ENCODE data around the gene ATP2B2.
"Not testable (repeated sequence)": the region's sequence is repeated elsewhere in the genome, so short reads cannot be mapped to it uniquely, and the experiment has no call there.

The ATP2B2 gene

DNA sequence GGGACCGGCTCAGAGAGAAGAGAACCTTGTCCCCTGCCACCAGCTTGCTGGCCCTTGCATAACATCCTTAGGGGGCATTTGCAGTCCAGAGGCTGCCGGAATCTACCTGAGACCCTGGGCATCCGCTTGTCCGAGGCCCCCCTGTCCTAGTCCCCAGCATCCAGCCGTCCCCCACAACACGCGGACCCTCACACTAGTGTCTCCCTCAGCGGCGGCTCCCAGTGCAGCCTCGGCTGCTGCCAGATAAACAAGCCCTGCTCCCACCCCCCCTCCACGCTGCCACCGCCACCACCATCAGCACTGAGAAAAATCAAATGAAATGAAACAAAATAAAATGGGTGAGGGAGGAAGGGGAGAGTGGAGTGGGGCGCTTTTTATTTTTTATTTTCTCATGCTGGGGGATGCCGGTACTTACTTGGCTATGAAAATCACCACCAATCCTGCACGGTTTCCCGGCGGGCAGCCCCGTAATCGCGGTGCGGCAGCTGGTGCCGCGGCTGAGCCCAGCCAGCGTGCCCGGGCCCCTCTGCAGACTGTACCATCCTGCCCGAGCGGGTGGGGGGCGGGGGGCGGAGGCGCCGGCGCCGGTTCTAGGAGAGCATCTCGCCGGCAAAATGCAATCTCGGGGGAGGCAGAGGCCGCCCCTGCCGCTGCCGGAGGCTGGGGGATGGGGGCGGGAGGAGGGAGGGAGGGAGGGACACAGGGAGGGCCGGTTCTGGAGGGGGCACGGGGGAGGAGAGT is at the start of gene ATP2B2:
TSS of gene ATP2B2 (minus strand) at position 537 of the 741 bp plus-strand sequence. CDS start 56,043 bp downstream, outside the sequence.
- no peak for DNase-seq

DNA sequence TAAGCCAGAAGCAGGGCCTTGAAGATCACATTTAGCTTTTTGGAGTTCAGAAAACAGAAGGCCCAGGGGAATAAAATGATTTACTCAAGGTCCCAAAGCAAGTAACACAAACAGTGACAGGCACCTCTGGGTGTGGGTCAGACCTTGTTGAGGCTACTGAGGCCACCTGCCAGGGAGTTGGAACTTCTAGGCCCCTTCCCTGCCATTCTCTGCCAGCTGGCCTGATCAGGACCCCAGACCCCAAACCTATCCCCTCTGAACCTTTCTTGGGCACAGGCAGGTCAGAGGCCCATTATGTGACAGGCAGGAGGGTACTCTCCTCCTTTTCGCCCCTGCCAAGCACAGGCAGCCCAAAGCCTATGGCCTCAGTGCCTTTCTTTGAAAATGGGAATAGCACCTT is 49.4 kb upstream of the ATP2B2 start:
- no peak for DNase-seq

DNA sequence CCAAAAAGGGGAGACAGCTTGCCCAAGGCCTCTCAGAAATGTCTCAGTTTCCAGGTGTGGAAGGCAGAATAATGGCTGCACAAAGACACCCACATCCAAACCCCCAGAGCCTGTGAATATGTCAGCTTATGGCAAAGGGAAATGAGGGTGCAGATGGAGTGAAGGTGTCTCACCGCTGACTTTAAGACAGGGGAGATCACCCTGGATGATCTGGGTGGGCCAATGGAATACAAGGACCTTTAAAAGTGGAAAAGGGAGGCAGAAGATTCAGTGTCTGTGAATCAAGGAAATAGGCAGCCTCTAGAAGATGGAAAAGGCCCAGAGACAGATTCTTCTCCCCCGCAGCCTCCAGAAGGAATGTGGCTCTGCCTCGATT is 48.8 kb upstream of the ATP2B2 start:
- DNase-seq: no peak

DNA sequence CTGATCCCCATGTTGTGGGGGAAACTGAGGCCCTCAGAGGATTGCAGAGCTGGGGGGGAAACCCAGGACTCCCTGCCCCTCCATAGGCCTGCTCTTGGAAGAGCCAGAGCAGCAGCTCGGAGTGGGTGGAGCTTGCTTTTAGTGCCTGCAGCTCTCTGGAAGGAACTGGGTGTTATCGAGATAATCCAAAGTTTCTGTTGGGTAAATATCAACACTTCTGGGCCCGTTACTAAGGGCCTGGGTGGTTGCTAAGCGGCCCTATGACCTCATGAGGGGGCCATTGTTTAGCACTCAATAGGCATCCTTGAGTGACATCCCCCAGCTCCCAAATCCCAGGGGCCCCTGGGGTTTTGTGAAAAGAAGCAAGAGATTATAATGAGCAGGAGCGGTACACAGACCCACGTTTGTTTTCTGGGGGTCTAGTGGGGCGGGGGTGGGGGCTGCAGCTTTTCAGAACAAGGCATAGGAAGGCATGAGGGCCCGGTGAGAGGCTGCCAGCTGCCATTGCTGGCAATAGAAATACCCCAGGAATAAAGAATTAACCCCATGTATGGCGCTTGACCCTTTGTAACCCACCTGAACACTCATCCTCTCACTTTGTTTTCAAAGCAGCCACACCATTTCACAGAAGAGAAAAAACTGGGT is 48.3 kb upstream of the ATP2B2 start:
- no peak for DNase-seq

DNA sequence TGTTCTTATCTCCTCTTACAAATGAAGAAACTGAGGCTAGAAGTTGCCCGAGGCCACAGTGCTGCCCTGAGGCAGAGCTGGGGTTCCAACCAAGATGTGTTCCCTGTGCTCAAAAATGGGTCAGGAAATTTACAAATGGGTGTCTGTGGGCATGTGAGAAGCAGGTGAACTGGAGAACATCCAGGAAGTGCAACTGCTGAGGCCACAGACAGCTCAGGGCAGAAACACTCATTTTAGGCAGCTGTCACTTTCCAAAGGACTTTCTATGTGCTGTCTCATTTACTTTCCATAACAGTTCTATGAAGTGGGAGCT is 47.2 kb upstream of the ATP2B2 start:
- no peak for DNase-seq

GRCh38 chr3:10551821-10552630 is 46.6 kb upstream of the ATP2B2 start:
- DNase-seq: no peak

DNA sequence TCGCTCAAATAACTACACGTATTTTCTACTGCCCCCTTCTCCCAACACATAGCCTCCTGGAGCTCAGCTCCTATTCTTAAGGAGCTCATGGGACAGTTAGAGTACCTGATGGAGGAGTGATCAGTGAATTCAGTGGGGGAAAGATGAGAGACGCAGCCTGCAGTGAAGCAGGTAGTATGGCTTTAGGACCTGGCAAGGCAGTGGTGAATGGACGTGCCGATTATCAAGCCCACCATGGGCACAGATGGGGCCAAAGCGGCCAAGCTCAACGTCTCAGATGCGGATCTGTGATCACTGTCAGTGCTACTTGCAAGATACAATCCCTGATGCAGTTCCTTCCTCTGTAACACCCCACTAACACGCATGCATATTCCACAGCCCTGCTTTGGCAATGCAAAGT is 45.8 kb upstream of the ATP2B2 start:
- no peak for DNase-seq

DNA sequence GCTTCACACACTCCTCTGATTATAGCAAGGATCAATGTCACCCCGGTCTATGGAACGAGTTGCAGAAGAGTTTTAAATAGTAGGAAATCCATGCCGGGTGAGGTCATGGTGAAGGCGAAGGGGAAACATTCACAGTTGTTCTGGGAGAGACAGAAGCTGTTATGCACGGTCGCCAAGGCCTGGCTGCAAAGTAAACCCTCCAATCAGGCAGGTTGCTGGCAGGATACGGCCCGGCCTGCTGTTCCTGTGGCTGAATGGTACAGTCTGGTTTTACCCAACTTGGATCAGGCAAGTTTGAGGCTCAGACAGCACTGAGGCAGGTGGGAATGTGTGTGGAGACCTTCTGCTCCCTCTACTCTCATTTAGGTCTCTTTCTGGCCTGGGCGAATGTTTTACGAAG is 45.3 kb upstream of the ATP2B2 start:
- no peak for DNase-seq

- DNase-seq: no peak
Measured at GRCh38 chr3:10549617-10550230, 44.3 kb upstream of the ATP2B2 start.

DNA sequence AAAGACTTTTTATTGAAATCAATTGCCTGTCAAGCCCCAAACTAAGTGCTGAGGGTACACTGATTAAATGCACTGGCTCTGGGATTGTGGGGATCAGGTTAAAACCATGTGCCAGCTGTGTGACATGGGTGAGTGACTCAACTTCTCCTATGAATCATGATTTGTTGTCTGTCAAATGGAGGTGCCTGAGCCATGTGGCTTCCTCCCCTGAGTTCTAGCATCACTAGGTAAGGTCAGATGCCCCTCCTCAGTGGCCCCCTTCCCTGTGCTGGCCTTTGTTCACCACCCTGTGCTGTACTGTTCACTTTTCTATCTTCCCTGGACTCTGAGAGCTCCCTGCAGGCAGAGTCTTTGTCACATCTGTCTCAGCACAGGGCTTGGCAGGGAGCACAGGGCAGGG is 43.6 kb upstream of the ATP2B2 start:
- DNase-seq: no peak

DNA sequence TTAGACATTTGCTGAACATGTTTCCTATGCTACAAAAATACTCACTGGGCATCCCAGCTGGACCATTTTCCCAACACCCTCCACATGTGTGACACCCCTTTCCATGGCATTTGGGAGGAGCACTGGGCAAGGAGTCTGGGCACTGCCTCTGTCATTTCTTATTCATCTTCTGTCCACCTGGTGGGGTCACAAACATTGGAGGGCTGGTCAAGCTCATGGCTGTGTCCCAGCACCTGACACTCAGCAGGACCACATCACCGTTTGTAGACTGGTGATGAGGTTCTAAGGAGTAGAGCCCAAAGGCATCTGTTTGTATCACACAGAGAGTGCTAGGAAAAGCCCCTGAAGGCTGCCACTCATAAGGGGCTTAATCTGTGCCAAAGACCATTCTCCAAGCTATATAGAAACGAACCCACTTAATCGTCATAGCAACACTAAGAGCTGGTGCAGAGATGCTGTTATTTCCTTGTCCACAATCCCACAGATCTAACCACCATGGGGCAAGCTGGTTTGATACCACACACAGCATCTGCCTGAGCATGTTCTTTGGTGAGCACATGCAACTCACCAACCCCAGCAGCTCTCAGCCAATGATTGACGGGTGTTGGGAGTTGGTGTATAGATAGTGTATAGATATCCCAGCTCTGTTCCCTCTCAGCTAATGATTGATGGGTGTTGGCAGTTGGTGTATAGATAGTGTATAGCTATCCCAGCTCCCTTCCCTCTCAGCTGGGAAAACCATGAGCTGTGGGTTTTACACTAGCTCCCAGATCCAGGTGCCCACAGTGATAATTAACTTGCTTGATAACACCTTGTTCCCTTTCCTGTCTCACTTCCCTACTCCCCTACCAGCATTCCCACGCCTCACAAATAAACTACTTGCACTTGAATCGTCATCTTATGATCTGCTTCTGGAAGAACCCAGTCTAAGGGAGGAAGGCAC is 42.7 kb upstream of the ATP2B2 start:
- DNase-seq: no peak

- DNase-seq: no peak
Measured at GRCh38 chr3:10547413-10547812, 42.0 kb upstream of the ATP2B2 start.

DNA sequence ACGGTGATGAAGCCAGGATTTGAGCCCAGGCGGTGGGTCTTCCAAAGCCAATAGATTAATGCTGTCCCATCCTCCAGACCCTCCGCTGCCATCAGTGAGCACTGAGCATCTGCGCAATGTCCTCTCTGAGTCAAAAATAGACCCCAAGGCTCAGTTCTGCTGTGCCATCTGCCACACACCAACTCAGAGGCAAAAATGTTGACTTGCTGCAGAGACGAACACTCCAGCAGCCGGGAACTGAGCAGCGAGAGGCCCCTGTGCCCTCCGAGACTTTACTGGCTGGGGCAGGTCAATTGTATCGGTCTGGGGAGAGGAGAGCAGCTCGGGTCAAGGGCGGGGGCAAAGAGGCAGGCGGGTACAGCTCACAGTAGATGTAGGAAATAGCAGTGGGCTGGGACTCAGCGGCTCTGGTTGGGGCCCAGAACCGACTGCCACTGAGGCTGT is 41.5 kb upstream of the ATP2B2 start:
- DNase-seq: no peak

GRCh38 chr3:10546181-10546624 is 40.8 kb upstream of the ATP2B2 start:
- DNase-seq: no peak

GRCh38 chr3:10542518-10542917 is 37.1 kb upstream of the ATP2B2 start:
- no peak for DNase-seq

GRCh38 chr3:10540347-10540746 is 35.0 kb upstream of the ATP2B2 start:
- not testable (repeated sequence) for DNase-seq

DNA sequence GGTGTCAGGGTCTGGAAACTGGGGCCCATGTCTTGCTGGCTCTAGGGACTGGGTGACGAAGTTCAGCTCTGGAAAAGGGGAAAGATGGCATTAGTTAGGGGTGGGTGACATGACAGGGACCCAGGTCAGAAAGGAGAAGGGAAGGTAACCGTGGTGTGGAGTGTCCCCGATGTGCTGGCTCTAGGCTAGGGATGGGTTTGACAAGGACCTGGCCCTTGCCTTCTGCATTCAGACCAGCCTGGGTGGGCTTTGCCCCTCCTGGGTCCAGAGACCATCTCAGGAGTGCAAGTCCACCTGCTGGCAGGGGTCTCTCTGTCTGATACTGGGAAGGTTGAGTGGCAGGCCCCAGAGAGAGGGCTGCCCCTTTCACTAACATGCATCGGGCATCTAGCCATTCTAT is 28.7 kb upstream of the ATP2B2 start:
- DNase-seq: no peak

GRCh38 chr3:10533737-10534023 is 28.3 kb upstream of the ATP2B2 start:
- no peak for DNase-seq

DNA sequence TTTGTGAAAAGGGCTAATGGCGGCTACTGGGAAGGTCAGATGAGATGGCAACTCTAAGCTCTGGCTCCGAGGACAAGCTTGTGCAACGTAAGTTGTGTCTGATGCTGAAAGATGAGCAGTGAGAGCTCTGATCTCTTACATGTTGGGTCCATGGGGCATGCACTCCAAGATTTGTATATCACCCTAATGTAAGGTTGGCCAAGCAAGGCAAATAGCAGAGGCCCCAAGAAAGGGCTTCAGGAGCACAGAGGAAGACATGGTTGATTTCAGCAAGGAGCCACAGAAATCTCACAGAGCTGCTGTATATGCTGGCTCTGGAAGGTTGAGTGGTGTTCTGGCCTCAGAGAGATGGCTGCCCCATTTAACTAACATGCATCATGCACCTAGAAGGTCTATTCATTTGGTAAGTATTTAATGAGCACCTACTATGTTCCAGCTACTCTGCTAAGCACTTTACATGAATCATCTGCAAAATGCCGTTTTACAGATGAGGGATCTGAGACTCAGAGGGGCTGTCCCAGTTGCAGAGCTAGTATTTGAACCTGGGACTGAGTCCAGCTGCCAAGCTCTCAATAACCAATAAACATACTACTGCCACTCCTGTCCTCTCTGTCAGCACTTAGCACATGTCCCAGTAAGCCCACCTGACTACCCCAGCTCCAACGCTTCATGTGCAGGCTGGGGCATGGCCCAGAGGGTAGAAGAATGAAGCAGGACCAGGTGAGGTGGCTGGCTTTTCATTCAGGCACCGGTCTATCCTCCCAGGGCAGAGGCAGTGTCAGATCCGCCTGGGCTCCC is 27.8 kb upstream of the ATP2B2 start:
- no peak for DNase-seq

DNA sequence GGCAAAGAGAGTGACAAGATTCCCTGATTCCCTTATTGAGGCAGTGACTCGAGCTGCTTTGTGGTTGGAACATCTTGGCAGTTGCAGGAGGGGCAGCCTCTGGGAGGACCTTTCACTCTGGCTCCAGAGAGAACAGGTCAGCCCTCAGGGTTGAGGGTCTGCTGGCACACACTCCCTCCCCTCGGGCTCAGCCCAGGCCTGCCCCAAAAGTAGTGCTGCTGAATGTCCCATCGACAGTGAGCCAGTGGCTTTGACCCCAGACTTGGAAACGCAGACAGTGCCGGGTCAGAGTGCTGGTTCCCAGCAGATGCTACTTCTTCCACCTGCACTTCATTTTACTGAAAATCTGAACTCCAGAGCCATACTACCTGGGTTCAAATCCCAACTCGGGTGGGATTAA is 25.6 kb upstream of the ATP2B2 start:
- DNase-seq: no peak

DNA sequence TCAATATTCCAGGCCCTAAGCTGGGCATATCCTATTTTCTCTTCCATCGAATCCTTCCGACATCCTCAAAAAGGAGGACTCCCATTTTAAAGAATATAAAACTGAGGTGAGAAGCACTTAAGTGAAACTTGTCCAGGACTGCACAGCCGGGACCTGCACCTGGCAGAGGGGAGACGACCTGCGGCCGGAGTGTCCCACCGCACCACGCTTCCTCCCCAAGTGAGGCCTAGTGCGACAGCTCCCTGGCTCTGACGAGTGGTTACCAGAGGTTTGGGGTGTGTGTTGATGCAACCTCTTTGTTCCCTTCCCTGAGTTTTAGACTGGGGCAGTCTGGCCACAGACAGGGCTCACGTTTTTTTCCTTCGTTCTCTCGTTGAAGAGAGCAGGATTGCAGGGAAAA is 24.9 kb upstream of the ATP2B2 start:
- no peak for DNase-seq

GRCh38 chr3:10529809-10530208 is 24.4 kb upstream of the ATP2B2 start:
- no peak for DNase-seq

Measured in fibroblast of skin of right quadriceps (primary cell).